ENCODE results near the gene SPRED3.

DNA sequence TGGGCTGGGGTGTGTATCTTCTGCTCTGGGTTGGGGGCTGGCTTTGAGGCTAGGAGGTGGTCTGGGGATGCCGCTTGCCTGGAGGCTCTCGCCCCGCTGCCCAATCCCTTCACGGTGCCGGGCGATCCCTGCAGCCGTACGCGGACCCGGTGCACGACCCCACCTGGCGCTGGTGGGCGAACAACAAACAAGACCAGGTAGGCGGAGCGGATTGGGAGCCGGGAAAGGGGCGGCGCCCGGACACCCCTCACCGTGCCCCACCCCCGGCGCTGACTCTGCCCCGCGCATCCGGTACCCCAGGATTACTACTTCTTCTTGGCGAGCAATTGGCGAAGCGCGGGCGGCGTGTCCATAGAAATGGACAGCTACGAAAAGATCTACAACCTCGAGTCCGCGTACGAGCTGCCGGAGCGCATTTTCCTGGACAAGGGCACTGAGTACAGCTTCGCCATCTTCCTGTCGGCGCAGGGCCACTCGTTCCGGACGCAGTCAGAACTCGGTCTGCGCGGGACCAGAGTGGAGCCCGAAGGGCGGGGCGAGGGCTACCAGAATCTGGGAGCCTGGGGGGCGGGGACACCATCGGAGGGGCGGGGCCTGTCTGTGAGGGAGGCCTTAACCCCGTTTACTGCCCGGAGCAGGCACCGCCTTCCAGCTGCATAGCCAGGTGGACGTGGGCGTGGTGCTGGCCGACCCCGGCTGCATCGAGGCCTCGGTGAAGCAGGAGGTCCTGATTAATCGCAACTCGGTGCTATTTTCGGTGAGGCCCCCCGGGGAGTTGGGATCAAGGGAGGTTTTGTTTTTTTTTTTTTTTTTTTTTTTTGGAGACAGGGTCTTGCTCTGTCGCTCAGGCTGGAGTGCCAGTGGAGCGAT lies 26.2 kb upstream of the SPRED3 start:
- no peak for TF ChIP-seq EZH2 (IDR thresholded peaks at IDR 0.05; ENCODE audit: low read length, missing control alignments)
- TF ChIP-seq, protein P1, sequence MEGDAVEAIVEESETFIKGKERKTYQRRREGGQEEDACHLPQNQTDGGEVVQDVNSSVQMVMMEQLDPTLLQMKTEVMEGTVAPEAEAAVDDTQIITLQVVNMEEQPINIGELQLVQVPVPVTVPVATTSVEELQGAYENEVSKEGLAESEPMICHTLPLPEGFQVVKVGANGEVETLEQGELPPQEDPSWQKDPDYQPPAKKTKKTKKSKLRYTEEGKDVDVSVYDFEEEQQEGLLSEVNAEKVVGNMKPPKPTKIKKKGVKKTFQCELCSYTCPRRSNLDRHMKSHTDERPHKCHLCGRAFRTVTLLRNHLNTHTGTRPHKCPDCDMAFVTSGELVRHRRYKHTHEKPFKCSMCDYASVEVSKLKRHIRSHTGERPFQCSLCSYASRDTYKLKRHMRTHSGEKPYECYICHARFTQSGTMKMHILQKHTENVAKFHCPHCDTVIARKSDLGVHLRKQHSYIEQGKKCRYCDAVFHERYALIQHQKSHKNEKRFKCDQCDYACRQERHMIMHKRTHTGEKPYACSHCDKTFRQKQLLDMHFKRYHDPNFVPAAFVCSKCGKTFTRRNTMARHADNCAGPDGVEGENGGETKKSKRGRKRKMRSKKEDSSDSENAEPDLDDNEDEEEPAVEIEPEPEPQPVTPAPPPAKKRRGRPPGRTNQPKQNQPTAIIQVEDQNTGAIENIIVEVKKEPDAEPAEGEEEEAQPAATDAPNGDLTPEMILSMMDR (conservative IDR thresholded peaks at IDR 0.05 in 1 of 2, IDR thresholded peaks at IDR 0.05 in 1 of 2; ENCODE audit: low read depth in 1 of 2, low read length in 2 of 2) = no peak

Data from fibroblast of lung (primary cell).